ENCODE results near the gene CLCN5.
"Not testable (repeated sequence)": the region's sequence is repeated elsewhere in the genome, so short reads cannot be mapped to it uniquely, and the experiment has no call there.

CLCN5 gene

GRCh38 chrX:49996474-49996873 lies 74.1 kb downstream of the CLCN5 start:
- no peak for DNase-seq

GRCh38 chrX:49999087-49999486 lies 76.7 kb downstream of the CLCN5 start:
- no peak for DNase-seq

GRCh38 chrX:50000937-50001542 lies 78.6 kb downstream of the CLCN5 start:
- no peak for DNase-seq

- DNase-seq: no peak
Observed at GRCh38 chrX:50002067-50002714, 79.8 kb downstream of the CLCN5 start.

GRCh38 chrX:50003467-50003866 lies 81.1 kb downstream of the CLCN5 start:
- no peak for DNase-seq

GRCh38 chrX:50003927-50004326 lies 81.5 kb downstream of the CLCN5 start:
- no peak for DNase-seq

GRCh38 chrX:50025591-50025990 lies 103.2 kb downstream of the CLCN5 start:
- not testable (repeated sequence) for DNase-seq

- DNase-seq: no peak
Observed at GRCh38 chrX:50035126-50035525, 112.7 kb downstream of the CLCN5 start.

- DNase-seq: no peak
Observed at GRCh38 chrX:50036426-50036825, 114.0 kb downstream of the CLCN5 start.

- DNase-seq: no peak
Observed at GRCh38 chrX:50045823-50046222, 123.4 kb downstream of the CLCN5 start.

- no peak for DNase-seq
Observed at GRCh38 chrX:50049228-50049627, 126.8 kb downstream of the CLCN5 start.

GRCh38 chrX:50054147-50054546 lies 131.8 kb downstream of the CLCN5 start:
- DNase-seq: no peak

GRCh38 chrX:50066318-50066937 lies 144.0 kb downstream of the CLCN5 start:
- DNase-seq: no peak

- DNase-seq: peak; percentile 11
Observed at GRCh38 chrX:50067435-50068284, 145.3 kb downstream of the CLCN5 start.

- no peak for DNase-seq
Observed at GRCh38 chrX:50068285-50068563, 145.8 kb downstream of the CLCN5 start.

GRCh38 chrX:50068893-50069292 lies 146.5 kb downstream of the CLCN5 start:
- DNase-seq: no peak

- no peak for DNase-seq
Observed at GRCh38 chrX:50071494-50071893, 149.1 kb downstream of the CLCN5 start.

GRCh38 chrX:50072110-50072509 lies 149.7 kb downstream of the CLCN5 start:
- no peak for DNase-seq

- no peak for DNase-seq
Observed at GRCh38 chrX:50073601-50074000, 151.2 kb downstream of the CLCN5 start.

GRCh38 chrX:50075630-50076339 lies 153.4 kb downstream of the CLCN5 start:
- DNase-seq: no peak

GRCh38 chrX:50081282-50081889 lies 159.0 kb downstream of the CLCN5 start:
- DNase-seq: peak; percentile 5

GRCh38 chrX:50082741-50083140 lies 160.3 kb downstream of the CLCN5 start:
- DNase-seq: no peak

- no peak for DNase-seq
Observed at GRCh38 chrX:50088645-50089044, 166.2 kb downstream of the CLCN5 start.

Measured in EL (cell line).